Endothelial cell of umbilical vein (primary cell): Measurements from ENCODE around the gene ITGB2. TPM values are rescaled to one million over a fixed set of nuclear protein-coding genes. Genes with fewer than 3 reads are reported as not detected.

Experiments used
- BruUV-seq: library from RNA; stranded (reverse); fragments of 400-500 nt; replicated peaks from 2 replicates; lab custom pipeline; 2021; lab: Mats Ljungman, UMichigan
- CTCF ChIA-PET: fragments of 300-600, 350-600 bp; sonication (Branson Sonifier 250); formaldehyde crosslinking; loops from one replicate; lab custom pipeline; 2021; ENCODE audit warnings: antibody characterized with exemption, inconsistent platforms; lab: Charles Lee
- POLR2A ChIA-PET: fragments of 300-600, 350-600 bp; sonication (Branson Sonifier 250); formaldehyde crosslinking; loops from one replicate; lab custom pipeline; 2021; ENCODE audit warnings: antibody characterized with exemption, inconsistent platforms; lab: Charles Lee
- DNase-seq: peaks from one replicate; pipeline ENCODE4 v3.0.0-alpha.2; 2011; ENCODE audit warnings: low read depth, low spot score
- FAIRE-seq: peaks from 2 replicates; lab custom pipeline; 2011; peaks lifted over from hg19 to GRCh38; lab: Jason Lieb, UNC
- H2AFZ ChIP-seq: 2 replicates; pipeline ENCODE4 v1.6.0; 2012; ENCODE audit warnings: low read depth, low read length, control low read depth, inconsistent platforms
- H3K27ac ChIP-seq: 2 replicates; pipeline ENCODE4 v1.5.1; 2011; ENCODE audit warnings: low read depth, mild to moderate bottlenecking, control low read depth, low read length, moderate library complexity; ENCODE audit not compliant: insufficient read depth
- H3K27me3 ChIP-seq, 2 experiments: 2 replicates each; pipeline versions ENCODE4 v1.6.0 to v1.6.1; 2011; ENCODE audit warnings: low read length in 2 of 2, mixed read lengths in 1 of 2; ENCODE audit not compliant: control insufficient read depth in 2 of 2, insufficient read depth in 2 of 2
- H3K36me3 ChIP-seq, 2 experiments: 2 replicates in 1 of 2; 3 replicates in 1 of 2; pipeline ENCODE4 v1.5.1; 2011; ENCODE audit warnings: low read length in 2 of 2, mild to moderate bottlenecking in 1 of 2, moderate library complexity in 1 of 2; ENCODE audit not compliant: control insufficient read depth in 2 of 2, insufficient read depth in 2 of 2; ENCODE audit errors: extremely low read depth in 1 of 2
- H3K4me1 ChIP-seq: 3 replicates; pipeline ENCODE4 v1.5.1; 2011; ENCODE audit warnings: mild to moderate bottlenecking, low read length; ENCODE audit not compliant: control insufficient read depth, insufficient read depth; ENCODE audit errors: extremely low read depth
- H3K4me2 ChIP-seq: 2 replicates; pipeline ENCODE4 v1.6.1; 2011; ENCODE audit warnings: low read length, control low read depth, mixed read lengths; ENCODE audit not compliant: insufficient read depth
- H3K4me3 ChIP-seq, 3 experiments: fragments of 200-600 bp in 1 of 3; sonication (generic), shearing (Covaris generic) in 1 of 3; replicated peaks in 1 of 3; 2 replicates each; pipeline ENCODE4 v1.5.1; 2011 to 2016; ENCODE audit warnings: control low read depth in 3 of 3, low read length in 3 of 3, mild to moderate bottlenecking in 2 of 3, inconsistent platforms in 1 of 3, low read depth in 1 of 3, moderate library complexity in 1 of 3; ENCODE audit not compliant: insufficient read depth in 1 of 3
- H3K79me2 ChIP-seq: 2 replicates; pipeline ENCODE4 v1.6.0; 2012; ENCODE audit warnings: low read length, inconsistent platforms; ENCODE audit not compliant: control insufficient read depth, insufficient read depth
- H3K9ac ChIP-seq: replicated peaks from 2 replicates; pipeline ENCODE3; 2011; ENCODE audit warnings: low read length, control low read depth; ENCODE audit not compliant: insufficient read depth; ENCODE audit errors: extremely low read depth
- H3K9me1 ChIP-seq: replicated peaks from 3 replicates; pipeline ENCODE4 v1.6.0; 2011; ENCODE audit warnings: mild to moderate bottlenecking, low read length; ENCODE audit not compliant: control insufficient read depth, insufficient read depth; ENCODE audit errors: extremely low read depth
- H3K9me3 ChIP-seq: replicated peaks from 2 replicates; pipeline ENCODE4 v1.5.1; 2012; ENCODE audit warnings: low read length, inconsistent platforms; ENCODE audit not compliant: control insufficient read depth, insufficient read depth
- H4K20me1 ChIP-seq: replicated peaks from 2 replicates; pipeline ENCODE3; 2011; ENCODE audit warnings: mild to moderate bottlenecking, low read length; ENCODE audit not compliant: control insufficient read depth, insufficient read depth; ENCODE audit errors: extremely low read depth
- EZH2 ChIP-seq: IDR thresholded peaks from 2 replicates; pipeline ENCODE4 v1.6.1; 2012; ENCODE audit warnings: borderline replicate concordance, low read depth, mild to moderate bottlenecking, moderate library complexity, low read length, inconsistent platforms; ENCODE audit not compliant: severe bottlenecking
- FOS ChIP-seq: IDR thresholded peaks from 2 replicates; pipeline ENCODE4 v1.6.1; 2011; ENCODE audit warnings: mild to moderate bottlenecking, low read length, moderate library complexity, borderline replicate concordance; ENCODE audit not compliant: insufficient read depth
- GATA2 ChIP-seq: IDR thresholded peaks from 2 replicates; pipeline ENCODE4 v1.7.0; 2011; ENCODE audit warnings: low read depth, mild to moderate bottlenecking, moderate library complexity, mixed read lengths, low read length; ENCODE audit not compliant: insufficient read length, insufficient read depth
- JUN ChIP-seq: IDR thresholded peaks from 2 replicates; pipeline ENCODE4 v1.6.1; 2011; ENCODE audit warnings: borderline replicate concordance, low read depth; ENCODE audit not compliant: insufficient read length, insufficient read depth
- MYC ChIP-seq: IDR thresholded peaks from one replicate; pipeline ENCODE4 v1.6.1; 2011; ENCODE audit warnings: mild to moderate bottlenecking, low read depth, low read length
- POLR2A ChIP-seq: IDR thresholded peaks from 2 replicates; pipeline ENCODE4 v1.6.1; 2012; ENCODE audit warnings: low read depth, mild to moderate bottlenecking, control low read depth, low read length
- POLR2AphosphoS5 ChIP-seq: IDR thresholded peaks from 2 replicates; pipeline ENCODE4 v1.6.1; 2012; ENCODE audit warnings: low read depth, mild to moderate bottlenecking, control low read depth, low read length, moderate library complexity; ENCODE audit not compliant: insufficient read depth
- dilution Hi-C: fragments of 300-500 bp; cut with MboI; formaldehyde crosslinking; loops from one replicate; pipeline ENCODE4 v1.15.0; 2019; ENCODE audit warnings: low sequenced_read_pairs; ENCODE audit not compliant: extremely low pct_ligation_motif_present
- intact Hi-C: fragments of 100-400 bp; cut with micrococcal nuclease; formaldehyde crosslinking; loops from one replicate; pipeline ENCODE4 v1.10.0; 2022
- polyA plus RNA-seq, 4 experiments: library from polyadenylated mRNA; depleted of rRNA in 3 of 4; stranded (reverse) in 3 of 4; unstranded in 1 of 4; fragments of >200 nt; gene quantifications; 2 replicates each; pipeline versions ENCODE4 v1.2.1 to v1.2.3, GENCODE V29; 2011 to 2012; ENCODE audit warnings: missing spikeins in 1 of 4
- total RNA-seq: library from RNA; stranded (reverse); gene quantifications from 2 replicates; pipeline ENCODE4 v1.2.3, GENCODE V29; 2021
- TF ChIP-seq, protein P1 (sequence below): IDR thresholded peaks from 2 replicates; pipeline ENCODE4 v1.6.1; 2011; ENCODE audit not compliant: insufficient read depth, insufficient read length
- TF ChIP-seq, protein P2 (sequence below), 2 donors: IDR thresholded peaks; 1 replicate in 1 of 2; 2 replicates in 1 of 2; pipeline ENCODE4 v1.5.1; 2011; ENCODE audit warnings: low read length in 2 of 2, mild to moderate bottlenecking in 2 of 2, moderate library complexity in 2 of 2, control low read depth in 1 of 2, inconsistent platforms in 1 of 2, low read depth in 1 of 2; ENCODE audit not compliant: insufficient read depth in 1 of 2; ENCODE audit errors: extremely low read depth in 1 of 2

Gene ITGB2
- total and polyA plus RNA-seq, 2 donors (not counting 3 experiments of a cell fraction or from before 2014, with no cell fraction given): 0.39 to 0.91 TPM

DNA sequence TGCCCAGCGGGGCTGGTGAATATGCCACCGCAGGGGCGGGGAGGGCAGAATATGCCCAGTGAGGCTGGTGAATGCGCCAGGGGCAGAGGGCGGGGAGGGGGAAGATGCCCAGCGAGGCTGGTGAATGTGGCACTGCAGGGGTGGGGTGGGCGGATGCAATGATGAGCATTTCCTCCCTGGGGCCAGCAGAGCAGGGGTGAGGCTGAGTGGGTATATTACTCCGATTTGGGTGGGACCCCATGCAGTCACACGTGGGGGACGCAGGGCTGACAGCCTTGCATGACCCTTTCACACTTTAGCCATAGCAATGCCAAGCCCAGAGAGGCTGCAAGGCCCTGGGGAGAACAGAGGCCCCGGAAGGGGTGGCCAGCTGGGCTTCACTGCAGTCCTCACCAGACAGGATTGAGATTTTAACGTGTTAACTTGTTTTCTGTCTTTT, 9.9 kb upstream of the ITGB2 start:
- H3K27me3 ChIP-seq: peaks cover 7 to 13% of the 10 kb centered on the region in 2 experiments
- H2AFZ ChIP-seq: no peak overlapping the region
- TF ChIP-seq, protein P1, sequence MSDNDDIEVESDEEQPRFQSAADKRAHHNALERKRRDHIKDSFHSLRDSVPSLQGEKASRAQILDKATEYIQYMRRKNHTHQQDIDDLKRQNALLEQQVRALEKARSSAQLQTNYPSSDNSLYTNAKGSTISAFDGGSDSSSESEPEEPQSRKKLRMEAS: no peak
- no peak for TF ChIP-seq EZH2
- TF ChIP-seq GATA2: no peak
- TF ChIP-seq POLR2AphosphoS5: no peak
- TF ChIP-seq JUN: no peak
- no peak for TF ChIP-seq MYC
- no peak for TF ChIP-seq FOS
- TF ChIP-seq, protein P2, sequence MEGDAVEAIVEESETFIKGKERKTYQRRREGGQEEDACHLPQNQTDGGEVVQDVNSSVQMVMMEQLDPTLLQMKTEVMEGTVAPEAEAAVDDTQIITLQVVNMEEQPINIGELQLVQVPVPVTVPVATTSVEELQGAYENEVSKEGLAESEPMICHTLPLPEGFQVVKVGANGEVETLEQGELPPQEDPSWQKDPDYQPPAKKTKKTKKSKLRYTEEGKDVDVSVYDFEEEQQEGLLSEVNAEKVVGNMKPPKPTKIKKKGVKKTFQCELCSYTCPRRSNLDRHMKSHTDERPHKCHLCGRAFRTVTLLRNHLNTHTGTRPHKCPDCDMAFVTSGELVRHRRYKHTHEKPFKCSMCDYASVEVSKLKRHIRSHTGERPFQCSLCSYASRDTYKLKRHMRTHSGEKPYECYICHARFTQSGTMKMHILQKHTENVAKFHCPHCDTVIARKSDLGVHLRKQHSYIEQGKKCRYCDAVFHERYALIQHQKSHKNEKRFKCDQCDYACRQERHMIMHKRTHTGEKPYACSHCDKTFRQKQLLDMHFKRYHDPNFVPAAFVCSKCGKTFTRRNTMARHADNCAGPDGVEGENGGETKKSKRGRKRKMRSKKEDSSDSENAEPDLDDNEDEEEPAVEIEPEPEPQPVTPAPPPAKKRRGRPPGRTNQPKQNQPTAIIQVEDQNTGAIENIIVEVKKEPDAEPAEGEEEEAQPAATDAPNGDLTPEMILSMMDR (IDR thresholded peaks at IDR 0.05; ENCODE audit: extremely low read depth in 1 of 2, insufficient read depth in 1 of 2, low read depth in 1 of 2, low read length in 2 of 2): no peak
- TF ChIP-seq POLR2A: no peak
- no peaks in the 10 kb centered on the region for H4K20me1 ChIP-seq
- H3K9me3 ChIP-seq: no peaks in the 10 kb centered on the region
- peaks cover 31% of the 10 kb centered on the region for H3K4me1 ChIP-seq
- POLR2A ChIA-PET: no interaction called here
- H3K4me2 ChIP-seq: no peak overlapping the region
- CTCF ChIA-PET: interaction anchor here (2.3 to 2.4 kb wide), 3 partner anchors 38 to 419 kb away, joined by 16 to 40 read pairs (median 22); no protein-coding TSS in a partner anchor
- no peak overlapping the region for H3K27ac ChIP-seq
- H3K79me2 ChIP-seq: no peaks in the 10 kb centered on the region
- FAIRE-seq (no peak), DNase-seq (no peak)
- BruUV-seq: no TSS peak
- no peaks in the 10 kb centered on the region for H3K9me1 ChIP-seq
- intact Hi-C loops (loop anchor here (10.0 kb wide), 1 partner anchor 416 kb away; no protein-coding TSS in a partner anchor), dilution Hi-C loops (loop anchor here (25.0 kb wide), 1 partner anchor 207 kb away; no protein-coding TSS in a partner anchor)
- H3K36me3 ChIP-seq: no peaks in the 10 kb centered on the region
- no peak overlapping the region for H3K4me3 ChIP-seq
- no peak overlapping the region for H3K9ac ChIP-seq
